ENCODE measurements around the gene ETS1.

ETS1 gene

DNA sequence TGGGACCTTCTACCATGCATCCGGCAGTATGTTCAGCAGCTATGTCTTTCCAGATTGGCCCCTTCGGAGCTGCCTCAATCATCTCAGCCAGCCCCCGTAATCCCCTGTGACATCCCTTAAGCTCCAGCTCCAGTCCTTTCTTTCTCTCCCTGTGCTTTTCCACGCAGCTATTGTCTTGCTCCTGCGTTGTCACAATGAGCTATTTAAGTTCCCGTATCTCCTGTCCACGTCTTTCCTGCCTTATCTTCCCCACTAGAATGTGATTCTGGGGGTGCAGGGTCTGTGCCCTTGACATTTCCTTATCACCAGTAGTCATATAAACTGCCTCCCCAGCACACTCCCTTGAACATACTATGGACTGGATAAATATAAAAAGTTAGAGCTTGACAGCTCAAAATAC is 5.1 kb upstream of the ETS1 start:
- DNase-seq, result no peak

GRCh38 chr11:128590587-128590986 is 3.2 kb upstream of the ETS1 start:
- no peak for DNase-seq

DNA sequence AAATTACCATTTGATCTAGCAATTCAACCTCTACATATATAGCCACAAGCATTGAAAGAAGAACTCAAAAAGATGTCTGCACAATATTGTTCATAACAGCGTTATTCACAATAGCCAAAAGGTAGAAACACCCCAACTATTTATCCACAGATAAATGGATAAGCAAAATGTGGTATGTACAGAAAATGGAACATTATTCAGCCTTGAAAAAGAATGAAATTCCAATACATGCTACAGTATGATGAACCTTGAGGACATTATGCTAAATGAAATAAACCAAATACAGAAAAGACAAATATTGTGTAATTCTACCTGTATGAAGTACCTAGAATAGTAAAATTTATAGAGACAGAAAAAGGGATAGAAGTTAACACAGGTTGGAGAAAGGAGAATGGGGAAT is 2.6 kb upstream of the ETS1 start:
- no peak for DNase-seq

- no peak for DNase-seq
These were observed 735 bp upstream of the ETS1 start for GRCh38 chr11:128588093-128588492.

DNA sequence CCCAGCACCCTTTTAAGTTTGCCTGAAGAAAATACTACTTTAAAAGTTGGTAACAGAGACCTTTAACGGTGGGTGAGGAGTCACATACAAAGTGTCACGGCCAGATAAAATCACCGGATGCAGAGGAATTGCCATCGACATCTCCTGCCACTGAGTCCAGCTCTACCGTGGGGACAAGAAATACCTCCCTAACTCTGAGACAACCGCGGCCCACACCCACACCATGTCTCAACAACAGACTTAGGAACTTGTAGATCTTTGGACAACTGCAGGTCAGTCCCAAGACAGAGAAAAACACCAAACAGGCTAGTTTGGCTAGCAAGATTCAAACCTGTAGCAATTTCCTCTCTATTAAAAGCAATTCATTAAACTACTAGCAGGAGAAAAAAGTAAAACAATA is 669 bp downstream of the ETS1 start:
- no peak for DNase-seq

GRCh38 chr11:128585498-128586238 is 1.7 kb downstream of the ETS1 start:
- no peak for DNase-seq

- DNase-seq, result no peak
These were observed 3.1 kb downstream of the ETS1 start for GRCh38 chr11:128584253-128584652.

- no peak for DNase-seq
These were observed 4.6 kb downstream of the ETS1 start for GRCh38 chr11:128582496-128583366.

DNA sequence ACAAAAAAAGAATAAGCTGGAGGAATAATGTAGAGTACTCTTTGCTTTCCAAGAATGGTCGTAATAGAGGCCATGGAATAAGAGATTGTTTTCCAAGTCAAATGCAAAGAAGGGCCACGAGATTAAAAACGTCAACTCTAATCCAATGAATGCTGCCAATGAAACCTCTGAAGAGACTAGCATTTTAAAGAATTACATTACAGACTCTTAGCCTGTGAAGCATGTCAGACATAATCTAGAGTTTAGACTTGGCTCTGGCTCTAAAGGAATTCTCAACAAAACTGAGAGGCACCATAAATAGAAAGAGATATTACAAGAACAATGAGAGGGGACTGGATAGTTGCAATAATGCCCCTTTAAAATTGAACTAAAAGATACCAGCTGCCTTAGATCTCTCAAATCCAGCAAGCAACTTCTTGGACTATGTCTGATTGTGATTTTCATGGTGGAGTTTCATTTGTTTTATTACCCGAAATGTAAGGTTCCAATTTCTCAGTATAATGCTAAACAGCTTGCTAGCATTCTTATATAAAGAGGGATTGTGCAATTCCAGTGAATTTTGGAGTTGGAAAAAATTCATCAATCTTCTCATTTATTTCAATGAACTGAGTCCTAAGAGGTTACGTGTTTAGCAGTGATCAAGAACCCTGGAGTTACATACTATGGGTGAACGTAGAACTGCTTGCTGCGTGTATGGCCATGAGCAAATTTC is 5.6 kb downstream of the ETS1 start:
- no peak for DNase-seq

GRCh38 chr11:128580612-128581011 is 6.7 kb downstream of the ETS1 start:
- DNase-seq, result no peak

DNA sequence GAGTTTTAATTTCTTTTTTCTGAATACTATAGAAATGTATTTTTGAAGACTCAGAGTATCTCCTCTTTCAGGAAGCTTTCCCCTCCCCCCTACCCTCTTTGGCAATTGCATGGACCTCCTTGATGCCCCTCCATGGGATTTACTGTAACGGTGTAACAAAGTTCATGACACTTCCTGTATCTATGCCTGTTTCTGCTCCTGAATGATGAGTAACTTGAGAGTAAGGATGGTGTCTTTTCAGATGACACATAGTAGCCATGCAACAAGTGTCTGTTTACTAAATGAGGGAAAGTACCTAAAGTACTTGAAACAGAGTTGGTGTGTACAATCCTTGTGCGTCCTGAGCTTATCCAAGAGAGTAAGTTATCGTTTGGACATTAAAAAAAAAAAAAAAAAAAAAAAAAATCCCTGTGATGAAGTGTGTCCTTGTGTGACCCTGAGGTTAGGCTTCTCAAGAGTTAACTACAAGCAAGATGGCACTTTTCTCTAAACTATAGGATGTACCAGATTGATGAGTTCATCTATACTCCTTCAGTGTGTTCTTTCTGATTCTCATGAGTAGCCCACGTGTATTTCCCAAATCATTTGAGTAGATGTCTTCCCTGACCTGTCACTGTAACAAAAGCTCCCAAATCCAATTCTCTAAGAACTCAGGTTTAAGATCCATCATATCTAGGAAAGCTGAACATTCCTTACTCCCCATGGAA is 7.4 kb downstream of the ETS1 start:
- no peak for DNase-seq

GRCh38 chr11:128576555-128576954 is 10.8 kb downstream of the ETS1 start:
- DNase-seq, result no peak

GRCh38 chr11:128575961-128576350 is 11.4 kb downstream of the ETS1 start:
- peak in 1 of 2 donors; percentile 22 for DNase-seq

DNA sequence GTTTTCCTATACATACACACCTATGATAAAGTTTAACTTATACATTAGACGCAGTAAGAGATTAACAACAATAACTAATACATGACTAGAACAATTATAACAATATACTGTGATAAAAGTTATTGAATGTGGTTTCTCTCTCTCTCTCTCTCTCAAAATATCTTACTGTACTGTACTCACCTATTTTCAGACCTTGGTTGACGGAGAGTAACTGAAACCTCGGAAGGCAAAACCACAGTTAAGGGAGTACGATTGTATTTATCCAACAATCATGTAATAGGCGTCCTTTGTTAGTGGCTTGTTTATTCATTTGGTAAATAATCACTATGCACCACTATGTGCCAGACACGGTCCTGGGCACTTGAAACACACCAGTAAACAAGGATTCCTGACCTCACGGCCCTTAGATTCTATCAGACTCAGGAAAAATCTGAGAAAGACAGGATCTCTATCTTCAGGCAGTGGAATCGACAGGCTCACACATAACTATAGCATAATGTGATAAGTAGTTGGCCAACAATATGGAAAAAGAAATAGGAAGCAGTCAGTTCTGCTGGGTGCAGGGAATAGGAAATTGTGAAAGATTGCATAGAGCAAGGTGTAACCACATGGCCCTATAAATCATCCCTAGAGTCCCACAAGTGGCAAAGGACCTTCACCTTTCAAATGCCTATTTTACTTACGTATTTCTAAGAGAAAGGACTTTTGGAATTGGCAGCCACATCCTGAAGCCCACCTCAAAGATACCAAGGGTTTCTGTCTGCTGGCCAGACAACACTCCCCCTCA is 12.0 kb downstream of the ETS1 start:
- no peak for DNase-seq

DNA sequence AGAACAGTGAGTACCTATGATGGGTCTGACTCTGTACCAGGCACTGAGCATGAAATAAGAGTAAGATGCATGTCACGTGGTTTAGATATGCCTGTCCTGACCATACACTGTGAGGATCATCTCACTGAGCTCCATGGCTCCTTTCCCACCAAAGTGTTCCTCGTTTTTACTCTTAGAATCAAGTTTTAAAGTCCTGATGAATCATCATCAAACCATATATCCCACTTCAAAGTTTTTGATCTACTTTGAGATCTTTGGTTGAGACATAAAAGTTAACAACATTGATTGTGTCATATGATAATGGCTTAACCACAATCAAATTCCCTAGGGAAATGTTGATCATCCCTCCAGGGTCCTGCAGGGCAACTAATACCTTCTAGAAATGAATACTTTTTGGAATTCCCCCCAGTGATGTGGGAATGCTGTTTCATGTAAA is 12.8 kb downstream of the ETS1 start:
- DNase-seq, result no peak

- no peak for DNase-seq
These were observed 13.7 kb downstream of the ETS1 start for GRCh38 chr11:128573638-128574037.

GRCh38 chr11:128572965-128573364 is 14.4 kb downstream of the ETS1 start:
- DNase-seq, result no peak

GRCh38 chr11:128570632-128571031 is 16.7 kb downstream of the ETS1 start:
- DNase-seq, result no peak

GRCh38 chr11:128569291-128569690 is 18.1 kb downstream of the ETS1 start:
- no peak for DNase-seq

DNA sequence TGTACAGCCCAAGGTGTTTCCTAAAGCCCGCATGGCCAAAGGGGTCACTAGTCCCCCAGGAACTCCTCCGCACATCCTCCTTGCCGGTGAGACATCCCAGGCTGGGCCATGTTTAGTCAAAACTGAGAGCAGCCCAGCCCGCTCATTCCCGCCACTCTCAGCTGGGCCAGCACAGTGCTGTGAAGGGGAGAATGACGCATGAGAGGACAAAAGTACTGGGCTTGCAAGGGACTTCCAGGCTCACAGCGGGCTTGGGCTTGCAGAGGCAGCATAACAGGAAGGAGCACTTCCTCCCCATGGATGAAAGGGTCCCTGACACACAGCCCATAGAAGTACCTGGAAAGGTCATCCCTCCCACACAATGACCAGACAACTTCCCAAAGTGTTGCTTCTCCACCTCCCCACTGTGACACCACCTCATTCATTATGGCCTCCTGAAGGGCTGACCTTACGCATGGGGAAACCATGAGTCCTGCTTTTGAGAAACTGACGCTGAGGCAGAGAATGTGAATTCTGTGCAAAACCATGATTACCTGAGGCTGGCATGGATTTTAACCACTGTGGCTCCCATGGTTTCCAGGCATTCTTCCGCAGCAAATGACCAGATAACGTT is 19.1 kb downstream of the ETS1 start:
- peak in 1 of 2 donors; percentile 15 for DNase-seq

DNA sequence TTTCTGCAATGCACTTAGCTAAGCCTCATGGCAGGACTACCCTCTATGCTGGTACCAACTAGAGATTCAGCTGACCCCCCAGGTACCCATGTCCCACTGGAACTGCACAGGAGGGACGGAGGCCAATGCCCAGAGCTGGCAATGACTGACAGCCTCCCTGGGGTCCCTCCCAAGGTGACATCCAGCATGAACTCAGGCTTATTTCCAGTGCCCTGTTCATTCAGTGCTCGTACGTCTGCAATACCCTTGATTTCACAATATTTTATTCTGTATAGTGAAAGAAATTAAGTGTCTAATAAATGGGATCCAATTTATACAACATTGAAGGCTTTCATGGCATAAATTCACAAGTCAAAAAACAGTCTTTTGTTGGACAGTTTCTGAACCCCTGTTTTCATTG is 20.2 kb downstream of the ETS1 start:
- DNase-seq, result no peak

GRCh38 chr11:128565881-128566280 is 21.5 kb downstream of the ETS1 start:
- peak in 1 of 2 donors; percentile 33 for DNase-seq
